Right kidney (tissue), 1 donor: ENCODE measurements around the gene ACAD10.
"Not testable (repeated sequence)": the region's sequence is repeated elsewhere in the genome, so short reads cannot be mapped to it uniquely, and the experiment has no call there.

Source experiments
- DNase-seq: peaks from one replicate; pipeline ENCODE4 v3.0.0-alpha.2; 2016

ACAD10 gene

GRCh38 chr12:111749391-111749790 is 63.5 kb downstream of the ACAD10 start:
- no peak for DNase-seq

GRCh38 chr12:111753144-111753881 is 67.5 kb downstream of the ACAD10 start:
- peak; percentile 42 for DNase-seq

DNA sequence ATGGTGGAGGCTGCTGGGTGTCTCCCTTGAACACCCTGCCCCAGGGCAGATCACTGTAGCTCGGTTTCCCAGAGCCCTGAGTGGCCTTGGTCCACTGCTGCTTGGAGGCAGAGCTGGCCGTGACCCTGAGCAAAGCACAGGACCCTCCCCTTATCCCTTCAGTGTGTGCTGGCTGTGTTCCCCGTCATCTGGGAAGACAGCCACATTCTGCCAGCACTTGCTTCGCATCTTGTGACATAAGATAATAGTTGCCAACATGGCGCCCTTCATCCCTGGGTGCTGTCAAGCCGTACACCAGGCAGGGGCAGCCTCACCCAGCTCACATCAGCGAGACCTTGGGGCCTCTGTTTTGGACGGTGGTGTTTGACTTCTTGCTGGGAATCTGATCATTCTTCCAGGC is 68.8 kb downstream of the ACAD10 start:
- no peak for DNase-seq

DNA sequence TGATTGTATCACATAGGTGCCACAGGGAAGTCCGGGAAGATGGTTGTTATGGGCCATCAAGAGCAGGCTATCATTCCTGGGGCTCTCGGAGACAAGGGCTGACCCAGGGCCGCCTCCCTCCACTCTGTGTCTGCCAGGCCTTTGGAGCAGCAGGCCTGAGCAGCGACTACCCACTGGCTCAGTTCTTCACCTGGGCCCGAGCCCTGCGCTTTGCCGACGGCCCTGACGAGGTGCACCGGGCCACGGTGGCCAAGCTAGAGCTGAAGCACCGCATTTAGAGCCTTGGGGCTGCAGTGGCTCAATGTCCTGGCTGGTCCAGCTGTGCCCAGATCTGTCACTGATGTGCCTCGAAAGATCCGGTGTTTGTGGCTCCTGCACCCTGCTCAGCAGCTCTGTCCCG is 70.3 kb downstream of the ACAD10 start:
- no peak for DNase-seq

DNA sequence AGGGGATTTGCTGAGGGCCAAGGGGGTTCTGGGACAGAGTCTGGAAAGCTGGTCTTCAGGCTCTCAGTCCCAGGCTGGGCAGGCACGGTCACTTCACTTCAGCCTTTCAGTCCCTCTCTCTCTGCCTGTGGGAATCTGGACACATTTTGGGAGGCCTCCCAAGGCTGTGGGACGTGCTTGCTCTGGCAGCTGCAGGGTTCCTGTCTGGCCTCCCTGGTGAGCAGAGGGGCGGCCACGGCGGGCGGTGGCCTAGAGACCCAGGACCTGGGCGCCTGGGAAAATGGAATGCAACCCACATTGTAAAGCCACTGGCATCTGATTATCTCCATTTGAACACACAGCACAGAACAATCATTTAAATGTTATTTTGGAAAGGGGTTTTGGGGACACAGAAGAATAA is 70.8 kb downstream of the ACAD10 start:
- no peak for DNase-seq

DNA sequence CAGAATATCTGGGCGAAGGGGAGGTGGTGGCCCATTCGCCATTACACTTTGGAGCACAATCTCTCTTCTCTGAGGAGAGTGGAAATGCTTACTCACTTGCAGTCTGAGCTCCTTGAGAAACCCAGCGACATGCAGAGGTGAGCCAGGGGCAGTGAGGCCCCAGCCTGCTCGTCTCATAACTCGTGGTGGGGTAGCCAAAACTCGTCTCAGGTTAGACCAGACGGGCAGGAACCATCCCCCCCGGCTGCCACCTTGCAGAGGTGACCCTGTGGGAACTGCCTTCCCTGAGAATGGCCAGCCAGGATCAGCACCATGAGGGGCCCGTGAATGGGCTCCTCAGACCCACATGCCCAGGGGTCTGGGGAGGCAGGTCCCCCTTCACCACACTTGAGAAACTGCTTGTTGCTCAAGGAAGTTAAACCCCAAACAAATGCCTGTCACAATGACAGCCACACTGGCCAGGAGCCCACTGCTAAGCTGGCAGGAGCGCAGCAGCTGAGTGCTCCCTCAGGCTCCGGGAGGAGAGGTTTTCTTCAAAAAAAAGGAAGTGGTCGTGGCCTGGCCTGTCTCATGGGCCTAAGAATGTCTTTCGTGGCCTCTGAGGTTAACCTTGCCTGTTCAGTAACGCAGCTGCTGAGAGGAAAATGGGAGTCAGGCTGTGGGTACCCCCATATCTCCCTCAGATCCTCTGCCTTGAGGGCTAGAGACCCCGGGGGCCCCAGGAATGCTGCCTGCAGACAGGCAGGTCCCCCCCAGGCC is 71.7 kb downstream of the ACAD10 start:
- DNase-seq, result no peak

GRCh38 chr12:111758120-111758561 is 72.3 kb downstream of the ACAD10 start:
- DNase-seq, result no peak

GRCh38 chr12:111759271-111759670 is 73.4 kb downstream of the ACAD10 start:
- DNase-seq, result no peak

DNA sequence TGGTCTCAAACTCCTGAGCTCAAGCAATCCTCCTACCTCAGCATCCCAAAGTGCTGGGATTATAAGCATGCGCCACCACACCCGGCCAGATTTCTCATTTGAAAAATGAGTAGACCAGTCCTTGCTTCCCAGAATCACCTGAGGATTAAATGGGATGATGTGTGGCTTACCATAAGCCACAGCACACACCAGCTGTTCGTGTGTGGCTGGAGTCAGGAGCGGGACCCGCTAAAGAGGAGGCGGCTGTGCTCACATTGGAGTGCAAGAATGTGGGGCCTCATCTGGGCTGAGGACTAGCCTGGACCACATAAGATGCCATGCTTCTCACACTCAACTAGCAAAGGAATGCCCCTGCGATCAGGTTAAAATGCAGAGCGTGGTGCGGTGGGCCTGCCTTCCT is 74.1 kb downstream of the ACAD10 start:
- DNase-seq, result no peak

- DNase-seq, result no peak
Measured at GRCh38 chr12:111761099-111761498, 75.2 kb downstream of the ACAD10 start.

GRCh38 chr12:111761706-111762105 is 75.9 kb downstream of the ACAD10 start:
- DNase-seq, result no peak

- DNase-seq, result not testable (repeated sequence)
Measured at GRCh38 chr12:111763552-111763951, 77.7 kb downstream of the ACAD10 start.

GRCh38 chr12:111764120-111764821 is 78.4 kb downstream of the ACAD10 start:
- DNase-seq, result no peak

DNA sequence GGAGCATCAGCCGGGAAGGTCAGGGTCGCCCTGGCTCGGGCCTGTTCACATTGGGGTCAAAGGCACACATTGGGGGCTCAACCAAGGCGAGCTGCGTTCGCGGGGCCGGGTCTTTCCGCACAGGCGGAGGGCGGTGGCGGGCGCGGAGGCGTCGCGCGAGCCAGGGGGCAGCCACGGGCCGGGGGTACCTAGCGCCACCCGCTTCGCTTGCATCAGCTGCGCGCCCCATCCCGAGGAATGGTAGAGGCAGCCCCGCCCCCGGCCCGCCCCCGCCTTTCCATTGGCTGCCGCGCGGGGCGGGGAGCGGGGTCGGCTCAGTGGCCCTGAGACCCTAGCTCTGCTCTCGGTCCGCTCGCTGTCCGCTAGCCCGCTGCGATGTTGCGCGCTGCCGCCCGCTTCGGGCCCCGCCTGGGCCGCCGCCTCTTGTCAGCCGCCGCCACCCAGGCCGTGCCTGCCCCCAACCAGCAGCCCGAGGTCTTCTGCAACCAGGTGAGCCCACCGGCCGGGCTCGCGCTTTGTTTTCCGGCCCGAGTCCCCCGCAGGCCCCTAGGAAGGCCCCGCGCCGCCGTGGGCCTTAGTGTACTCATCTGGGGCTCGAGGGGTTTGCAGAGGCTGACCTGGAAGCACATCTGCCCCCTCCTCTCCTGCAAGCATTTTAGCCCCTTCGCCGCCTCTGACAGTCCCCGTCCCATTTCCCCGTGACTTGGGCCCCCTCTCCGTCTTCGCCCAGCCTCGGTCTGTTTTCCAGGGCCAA is 80.9 kb downstream of the ACAD10 start, which contains the start of gene ALDH2:
Gene ALDH2 (plus strand): TSS at position 326 of the 754 bp plus-strand sequence. CDS start 50 bp downstream, at position 376.
- DNase-seq, result peak; percentile 88

DNA sequence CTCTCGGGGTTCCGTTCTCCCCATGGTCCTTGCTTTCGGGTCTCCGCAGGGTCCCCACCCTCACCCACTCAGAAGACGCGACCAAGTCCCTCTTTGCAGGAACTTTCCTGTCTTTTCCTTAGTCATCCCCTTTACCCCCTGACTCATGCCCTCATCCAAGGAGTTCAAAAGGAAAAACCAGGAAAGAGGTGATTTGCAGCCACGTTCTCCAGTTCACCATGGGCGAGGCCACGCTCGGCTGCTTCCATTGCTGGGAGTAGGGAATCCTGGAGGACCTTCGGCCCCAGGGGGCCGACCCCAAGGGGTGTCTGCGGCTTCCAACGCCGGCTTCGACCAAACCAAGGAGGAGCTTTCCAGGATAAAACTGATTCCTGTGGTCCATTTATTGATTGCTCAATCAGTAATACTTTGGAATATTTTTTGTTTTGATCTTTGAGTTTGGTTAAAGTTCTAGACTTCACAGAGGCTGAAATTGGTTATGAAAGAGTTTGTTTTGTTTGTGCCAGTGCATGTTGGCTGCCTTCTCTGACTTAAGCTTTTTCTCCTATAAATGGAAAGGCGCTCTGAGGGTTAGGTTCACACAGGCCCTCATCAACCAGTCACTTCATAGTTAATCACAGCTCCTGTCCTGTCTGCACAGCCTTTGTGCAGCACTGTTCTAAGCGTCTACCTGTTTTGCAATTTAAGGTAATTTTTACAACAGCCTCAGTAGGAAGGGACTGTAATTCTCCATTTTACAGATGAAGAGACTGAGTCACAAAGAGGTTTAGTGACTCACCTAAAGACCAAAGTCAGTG is 81.7 kb downstream of the ACAD10 start:
- DNase-seq, result no peak

- DNase-seq, result no peak
Measured at GRCh38 chr12:111768159-111768895, 82.5 kb downstream of the ACAD10 start.

GRCh38 chr12:111769599-111769998 is 83.7 kb downstream of the ACAD10 start:
- DNase-seq, result no peak

- DNase-seq, result no peak
Measured at GRCh38 chr12:111773801-111774551, 88.1 kb downstream of the ACAD10 start.
